PFSK-1 (cell line): Measurements from ENCODE around the gene SEMA3B.

Experiments
- FOXP2 ChIP-seq: optimal IDR thresholded peaks from 2 replicates; pipeline ENCODE3; 2011; ENCODE audit warnings: borderline replicate concordance, control low read depth, inconsistent platforms; ENCODE audit not compliant: insufficient read depth; ENCODE audit errors: extremely low read length, extremely low read depth
- POLR2AphosphoS5 ChIP-seq: IDR thresholded peaks from 2 replicates; pipeline ENCODE4 v1.6.1; 2012; ENCODE audit warnings: low read depth, mild to moderate bottlenecking, control low read depth, low read length, moderate library complexity
- SIN3A ChIP-seq: IDR thresholded peaks from 2 replicates; pipeline ENCODE4 v1.6.1; 2012; ENCODE audit warnings: mild to moderate bottlenecking, low read length, moderate library complexity, borderline replicate concordance; ENCODE audit not compliant: insufficient read depth
- TAF1 ChIP-seq: IDR thresholded peaks from 2 replicates; pipeline ENCODE4 v1.6.1; 2012; ENCODE audit warnings: low read length, control low read depth, borderline replicate concordance; ENCODE audit not compliant: insufficient read depth
- TF ChIP-seq, protein P1 (sequence below), 2 experiments: IDR thresholded peaks; 2 replicates each; pipeline versions ENCODE4 v1.6.1 to v1.8.0; 2011 to 2012; ENCODE audit warnings: low read depth in 2 of 2, low read length in 2 of 2, control low read depth in 1 of 2, inconsistent platforms in 1 of 2, mild to moderate bottlenecking in 1 of 2, moderate library complexity in 1 of 2; ENCODE audit not compliant: insufficient read depth in 1 of 2

The SEMA3B gene

GRCh38 chr3:50266017-50266416 is 2.9 kb upstream of the SEMA3B start:
- TF ChIP-seq SIN3A (no peak), FOXP2 (no peak), TAF1 (no peak), POLR2AphosphoS5 (no peak)
- TF ChIP-seq, protein P1, sequence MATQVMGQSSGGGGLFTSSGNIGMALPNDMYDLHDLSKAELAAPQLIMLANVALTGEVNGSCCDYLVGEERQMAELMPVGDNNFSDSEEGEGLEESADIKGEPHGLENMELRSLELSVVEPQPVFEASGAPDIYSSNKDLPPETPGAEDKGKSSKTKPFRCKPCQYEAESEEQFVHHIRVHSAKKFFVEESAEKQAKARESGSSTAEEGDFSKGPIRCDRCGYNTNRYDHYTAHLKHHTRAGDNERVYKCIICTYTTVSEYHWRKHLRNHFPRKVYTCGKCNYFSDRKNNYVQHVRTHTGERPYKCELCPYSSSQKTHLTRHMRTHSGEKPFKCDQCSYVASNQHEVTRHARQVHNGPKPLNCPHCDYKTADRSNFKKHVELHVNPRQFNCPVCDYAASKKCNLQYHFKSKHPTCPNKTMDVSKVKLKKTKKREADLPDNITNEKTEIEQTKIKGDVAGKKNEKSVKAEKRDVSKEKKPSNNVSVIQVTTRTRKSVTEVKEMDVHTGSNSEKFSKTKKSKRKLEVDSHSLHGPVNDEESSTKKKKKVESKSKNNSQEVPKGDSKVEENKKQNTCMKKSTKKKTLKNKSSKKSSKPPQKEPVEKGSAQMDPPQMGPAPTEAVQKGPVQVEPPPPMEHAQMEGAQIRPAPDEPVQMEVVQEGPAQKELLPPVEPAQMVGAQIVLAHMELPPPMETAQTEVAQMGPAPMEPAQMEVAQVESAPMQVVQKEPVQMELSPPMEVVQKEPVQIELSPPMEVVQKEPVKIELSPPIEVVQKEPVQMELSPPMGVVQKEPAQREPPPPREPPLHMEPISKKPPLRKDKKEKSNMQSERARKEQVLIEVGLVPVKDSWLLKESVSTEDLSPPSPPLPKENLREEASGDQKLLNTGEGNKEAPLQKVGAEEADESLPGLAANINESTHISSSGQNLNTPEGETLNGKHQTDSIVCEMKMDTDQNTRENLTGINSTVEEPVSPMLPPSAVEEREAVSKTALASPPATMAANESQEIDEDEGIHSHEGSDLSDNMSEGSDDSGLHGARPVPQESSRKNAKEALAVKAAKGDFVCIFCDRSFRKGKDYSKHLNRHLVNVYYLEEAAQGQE (IDR thresholded peaks at IDR 0.05; ENCODE audit: insufficient read depth in 1 of 2, low read depth in 2 of 2, low read length in 2 of 2), result no peak

DNA sequence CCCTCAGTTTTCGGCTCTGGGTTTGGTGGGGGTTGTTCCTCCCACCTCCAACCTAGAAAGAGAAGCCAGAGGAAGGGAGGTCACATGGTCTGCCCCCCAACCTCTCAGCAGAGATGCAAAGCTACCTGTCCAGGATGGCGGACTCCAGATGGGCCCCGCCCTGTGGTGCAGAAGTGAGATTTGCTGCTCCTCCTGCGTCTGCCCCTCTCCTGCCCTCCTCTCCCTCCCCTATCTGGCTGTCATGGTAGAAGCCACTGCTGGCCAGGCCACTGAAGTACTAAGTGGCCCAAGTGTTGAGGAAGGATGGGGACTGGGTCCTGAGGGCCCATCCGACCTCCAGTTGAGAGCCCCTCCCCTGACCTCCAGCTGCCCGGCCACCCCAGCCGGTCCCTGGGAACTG is 2.1 kb upstream of the SEMA3B start:
- TF ChIP-seq FOXP2 (no peak), POLR2AphosphoS5 (no peak), TAF1 (no peak), SIN3A (no peak)
- TF ChIP-seq, protein P1 (IDR thresholded peaks at IDR 0.05; ENCODE audit: insufficient read depth in 1 of 2, low read depth in 2 of 2, low read length in 2 of 2), result no peak

DNA sequence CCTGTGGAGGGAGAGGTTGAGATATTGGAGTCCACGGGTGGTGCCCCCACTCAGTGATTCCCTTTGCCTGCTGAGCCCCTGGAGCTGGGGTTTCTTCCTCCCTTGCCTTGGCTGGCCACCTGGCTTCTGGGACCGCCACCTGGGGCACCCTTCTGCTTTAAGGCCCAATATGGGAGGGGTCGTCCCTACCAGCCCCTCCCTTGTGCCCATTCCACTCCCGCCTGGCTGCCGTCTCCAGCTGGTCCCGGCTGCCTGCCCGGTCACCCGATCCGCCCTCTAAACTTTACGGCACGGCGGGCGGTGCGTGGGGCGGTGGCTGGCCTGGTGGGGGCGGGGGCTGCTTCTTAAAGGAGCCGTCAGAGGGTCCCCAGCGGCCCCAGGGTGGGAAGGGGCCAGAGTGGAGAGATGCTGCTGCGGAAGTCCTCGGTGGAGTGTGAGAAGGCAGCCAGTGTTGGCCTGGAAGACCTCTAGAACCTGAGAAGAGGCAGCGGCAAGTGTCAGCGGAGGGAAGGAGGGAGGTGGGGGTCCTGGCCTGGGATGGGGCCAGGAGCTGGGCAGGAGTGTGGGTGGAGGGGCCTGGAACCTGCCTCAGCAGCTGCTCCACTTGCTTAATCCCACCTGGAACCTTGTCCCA is 1.6 kb upstream of the SEMA3B start:
- TF ChIP-seq POLR2AphosphoS5 (no peak), TAF1 (no peak), FOXP2 (no peak), SIN3A (no peak)
- TF ChIP-seq, protein P1 (IDR thresholded peaks at IDR 0.05; ENCODE audit: insufficient read depth in 1 of 2, low read depth in 2 of 2, low read length in 2 of 2), result no peak

GRCh38 chr3:50268276-50268675 is 671 bp upstream of the SEMA3B start:
- no peak for TF ChIP-seq FOXP2

DNA sequence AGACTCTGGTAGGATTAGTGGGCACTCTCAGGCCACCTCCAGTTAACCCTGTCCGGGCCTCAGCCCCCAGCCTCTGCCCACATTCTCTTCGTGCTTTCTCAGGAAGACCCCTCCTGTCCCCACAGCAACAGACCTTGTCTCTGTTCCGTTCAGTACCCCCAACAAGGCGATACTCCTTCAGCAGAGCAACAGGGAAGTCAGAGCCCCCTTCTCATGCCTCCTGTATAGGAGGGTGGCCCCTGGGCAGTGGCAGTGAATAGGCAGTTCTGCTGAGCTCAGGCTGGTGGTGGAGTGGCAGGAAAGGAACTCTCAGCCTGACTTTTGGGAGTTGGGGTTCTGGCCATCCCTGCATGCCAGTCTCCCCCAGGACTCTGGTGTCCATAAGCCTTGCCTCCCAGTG is 513 bp downstream of the SEMA3B start:
- no peak for TF ChIP-seq TAF1
- TF ChIP-seq SIN3A, result no peak
- no peak for TF ChIP-seq POLR2AphosphoS5
- TF ChIP-seq, protein P1 (IDR thresholded peaks at IDR 0.05; ENCODE audit: insufficient read depth in 1 of 2, low read depth in 2 of 2, low read length in 2 of 2), result no peak
- TF ChIP-seq FOXP2, result no peak

- no peak for TF ChIP-seq POLR2AphosphoS5
- TF ChIP-seq TAF1, result no peak
- TF ChIP-seq FOXP2, result no peak
- TF ChIP-seq SIN3A, result no peak
- TF ChIP-seq, protein P1 (IDR thresholded peaks at IDR 0.05; ENCODE audit: insufficient read depth in 1 of 2, low read depth in 2 of 2, low read length in 2 of 2), result no peak
Observed at GRCh38 chr3:50269977-50270413, 1.0 kb downstream of the SEMA3B start.
